Panc1 (cell line): ENCODE data around the gene TAC3. TPM values are rescaled to one million over a fixed set of nuclear protein-coding genes. Genes with fewer than 3 reads are reported as not detected.

Experiments used
- ATAC-seq: fragments of 200-7000 bp; cut with Tn5 transposase; 2 replicates; pipeline ENCODE4 v1.9.1; 2020; ENCODE audit warnings: mild to moderate bottlenecking, moderate library complexity
- BruUV-seq: library from RNA; stranded (reverse); fragments of 400-500 nt; replicated peaks from 2 replicates; lab custom pipeline; 2021; lab: Mats Ljungman, UMichigan
- CTCF ChIA-PET: fragments of 300-600 bp; sonication (Branson Sonifier 250); formaldehyde crosslinking; loops from one replicate; lab custom pipeline; 2022; ENCODE audit warnings: antibody characterized with exemption; lab: Charles Lee
- POLR2A ChIA-PET: fragments of 300-600 bp; sonication (Branson Sonifier 250); formaldehyde crosslinking; loops from one replicate; lab custom pipeline; 2022; ENCODE audit warnings: antibody characterized with exemption; lab: Charles Lee
- DNase-seq: peaks from one replicate; pipeline ENCODE4 v3.0.0-alpha.2; 2010; ENCODE audit warnings: low read depth, low spot score
- H3K27ac ChIP-seq: 2 replicates; pipeline ENCODE4 v1.5.1; 2011; ENCODE audit warnings: mild to moderate bottlenecking, low read length, inconsistent platforms
- H3K27me3 ChIP-seq: fragments of 200-500 bp; sonication (Bioruptor generic); 2 replicates; pipeline ENCODE4 v1.6.0; 2014; ENCODE audit warnings: low read length, inconsistent platforms; ENCODE audit not compliant: control insufficient read depth, insufficient read depth
- H3K36me3 ChIP-seq: fragments of 200-500 bp; sonication (Bioruptor generic); 2 replicates; pipeline ENCODE4 v1.5.1; 2014; ENCODE audit warnings: inconsistent platforms, mild to moderate bottlenecking, low read length, moderate library complexity; ENCODE audit not compliant: control insufficient read depth, insufficient read depth
- H3K4me1 ChIP-seq: 2 replicates; pipeline ENCODE4 v1.5.1; 2011; ENCODE audit warnings: inconsistent platforms, mild to moderate bottlenecking, low read length, moderate library complexity; ENCODE audit not compliant: control insufficient read depth, insufficient read depth
- H3K4me3 ChIP-seq, 2 experiments: 2 replicates each; pipeline ENCODE4 v1.5.1; 2011 to 2012; ENCODE audit warnings: low read depth in 2 of 2, low read length in 2 of 2, mild to moderate bottlenecking in 2 of 2, inconsistent platforms in 1 of 2, moderate library complexity in 1 of 2
- H3K9me3 ChIP-seq: fragments of 200-500 bp; sonication (Bioruptor generic); 2 replicates; pipeline ENCODE4 v1.5.1; 2014; ENCODE audit warnings: low read depth, mild to moderate bottlenecking, inconsistent platforms, low read length, moderate library complexity; ENCODE audit not compliant: control insufficient read depth, insufficient read depth
- CTCF ChIP-seq: fragments of 450-650 bp; IDR thresholded peaks from 2 replicates; pipeline ENCODE4 v1.5.1; 2017; ENCODE audit warnings: mild to moderate bottlenecking
- SIN3A ChIP-seq: IDR thresholded peaks from 2 replicates; pipeline ENCODE4 v1.6.1; 2012; ENCODE audit warnings: low read depth, mild to moderate bottlenecking, low read length, moderate library complexity, borderline replicate concordance; ENCODE audit not compliant: insufficient read depth
- TCF7L2 ChIP-seq: IDR thresholded peaks from 2 replicates; pipeline ENCODE4 v1.6.1; 2011; ENCODE audit warnings: mild to moderate bottlenecking, low read depth, low read length, inconsistent platforms
- in situ Hi-C: cut with HindIII; loops from 2 replicates; pipeline ENCODE4 v1.10.0; 2016; ENCODE audit warnings: low sequenced_read_pairs, low pct_unique_long_range_greater_than_20kb
- intact Hi-C: fragments of 100-400 bp; cut with micrococcal nuclease; formaldehyde crosslinking; loops from one replicate; pipeline ENCODE4 v1.10.0; 2022; ENCODE audit not compliant: unreplicated experiment
- total RNA-seq: library from RNA; stranded (reverse); gene quantifications from one replicate; pipeline ENCODE4 v1.2.1, GENCODE V29; 2021; ENCODE audit not compliant: unreplicated experiment
- TF ChIP-seq, protein P1 (sequence below), 2 experiments: IDR thresholded peaks; 2 replicates each; pipeline ENCODE4 v1.6.1; 2011 to 2012; ENCODE audit warnings: low read depth in 2 of 2, control low read depth in 1 of 2, low read length in 1 of 2, mild to moderate bottlenecking in 1 of 2, moderate library complexity in 1 of 2; ENCODE audit not compliant: insufficient read depth in 1 of 2

TAC3 gene
- total RNA-seq, 1 experiment from 2014 or later = not detected

DNA sequence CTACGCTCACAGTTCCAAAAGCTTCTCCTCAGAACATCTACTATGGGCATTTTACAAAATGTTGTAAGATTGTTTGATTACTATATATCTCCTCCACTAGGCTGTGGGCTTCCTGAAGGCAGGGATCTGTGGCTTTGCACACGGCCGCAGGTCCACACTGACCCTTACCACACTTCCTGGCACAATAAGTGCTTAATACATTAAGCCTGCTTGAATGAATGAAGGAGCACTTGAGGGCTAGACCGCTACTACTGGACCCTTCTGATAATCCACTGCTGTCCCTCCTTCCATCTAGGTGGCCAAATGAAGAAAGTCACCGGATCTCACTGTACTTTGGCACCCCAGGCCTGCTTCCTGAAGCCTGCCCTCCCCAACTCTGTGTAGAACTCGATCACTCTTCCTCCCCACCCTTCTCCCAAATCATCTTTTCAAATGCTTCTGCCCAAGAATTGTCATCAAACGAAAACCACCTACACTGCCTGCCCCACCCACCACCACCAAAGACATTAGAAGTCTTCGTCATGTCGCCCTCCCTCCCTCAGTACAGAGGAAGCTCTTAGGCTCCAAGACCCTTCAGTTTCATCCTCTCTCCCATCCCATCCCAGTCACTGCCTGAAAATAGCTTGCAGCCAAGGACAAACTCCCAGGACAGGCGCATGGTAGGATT lies 9.4 kb downstream of the TAC3 start:
- no peak for DNase-seq
- H3K9me3 ChIP-seq = no peaks in the 10 kb centered on the region
- intact Hi-C loops (loop anchor here (2.0 kb wide), 1 partner anchor 56 kb away; no protein-coding TSS in a partner anchor), in situ Hi-C loops (no loop called here)
- peaks cover 14% of the 10 kb centered on the region for H3K4me1 ChIP-seq
- H3K4me3 ChIP-seq = peak overlapping the region; percentile 22 to 44
- no TSS peak for BruUV-seq
- peaks cover 3% of the 10 kb centered on the region; the same call in 1 of the 2 replicates for H3K36me3 ChIP-seq
- H3K27me3 ChIP-seq = no peaks in the 10 kb centered on the region
- TF ChIP-seq CTCF = peak; percentile 41; the same call in 1 of the 2 replicates
- TF ChIP-seq, protein P1, sequence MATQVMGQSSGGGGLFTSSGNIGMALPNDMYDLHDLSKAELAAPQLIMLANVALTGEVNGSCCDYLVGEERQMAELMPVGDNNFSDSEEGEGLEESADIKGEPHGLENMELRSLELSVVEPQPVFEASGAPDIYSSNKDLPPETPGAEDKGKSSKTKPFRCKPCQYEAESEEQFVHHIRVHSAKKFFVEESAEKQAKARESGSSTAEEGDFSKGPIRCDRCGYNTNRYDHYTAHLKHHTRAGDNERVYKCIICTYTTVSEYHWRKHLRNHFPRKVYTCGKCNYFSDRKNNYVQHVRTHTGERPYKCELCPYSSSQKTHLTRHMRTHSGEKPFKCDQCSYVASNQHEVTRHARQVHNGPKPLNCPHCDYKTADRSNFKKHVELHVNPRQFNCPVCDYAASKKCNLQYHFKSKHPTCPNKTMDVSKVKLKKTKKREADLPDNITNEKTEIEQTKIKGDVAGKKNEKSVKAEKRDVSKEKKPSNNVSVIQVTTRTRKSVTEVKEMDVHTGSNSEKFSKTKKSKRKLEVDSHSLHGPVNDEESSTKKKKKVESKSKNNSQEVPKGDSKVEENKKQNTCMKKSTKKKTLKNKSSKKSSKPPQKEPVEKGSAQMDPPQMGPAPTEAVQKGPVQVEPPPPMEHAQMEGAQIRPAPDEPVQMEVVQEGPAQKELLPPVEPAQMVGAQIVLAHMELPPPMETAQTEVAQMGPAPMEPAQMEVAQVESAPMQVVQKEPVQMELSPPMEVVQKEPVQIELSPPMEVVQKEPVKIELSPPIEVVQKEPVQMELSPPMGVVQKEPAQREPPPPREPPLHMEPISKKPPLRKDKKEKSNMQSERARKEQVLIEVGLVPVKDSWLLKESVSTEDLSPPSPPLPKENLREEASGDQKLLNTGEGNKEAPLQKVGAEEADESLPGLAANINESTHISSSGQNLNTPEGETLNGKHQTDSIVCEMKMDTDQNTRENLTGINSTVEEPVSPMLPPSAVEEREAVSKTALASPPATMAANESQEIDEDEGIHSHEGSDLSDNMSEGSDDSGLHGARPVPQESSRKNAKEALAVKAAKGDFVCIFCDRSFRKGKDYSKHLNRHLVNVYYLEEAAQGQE (IDR thresholded peaks at IDR 0.05; ENCODE audit: insufficient read depth in 1 of 2, low read depth in 2 of 2, low read length in 1 of 2) = no peak
- POLR2A ChIA-PET = no interaction called here
- peak overlapping the region; percentile 57; the same call in 1 of the 2 replicates for H3K27ac ChIP-seq
- no peak for ATAC-seq
- CTCF ChIA-PET = interaction anchor here (0.8 kb wide), 1 partner anchor 56 kb away, joined by 4 read pairs; no protein-coding TSS in a partner anchor

DNA sequence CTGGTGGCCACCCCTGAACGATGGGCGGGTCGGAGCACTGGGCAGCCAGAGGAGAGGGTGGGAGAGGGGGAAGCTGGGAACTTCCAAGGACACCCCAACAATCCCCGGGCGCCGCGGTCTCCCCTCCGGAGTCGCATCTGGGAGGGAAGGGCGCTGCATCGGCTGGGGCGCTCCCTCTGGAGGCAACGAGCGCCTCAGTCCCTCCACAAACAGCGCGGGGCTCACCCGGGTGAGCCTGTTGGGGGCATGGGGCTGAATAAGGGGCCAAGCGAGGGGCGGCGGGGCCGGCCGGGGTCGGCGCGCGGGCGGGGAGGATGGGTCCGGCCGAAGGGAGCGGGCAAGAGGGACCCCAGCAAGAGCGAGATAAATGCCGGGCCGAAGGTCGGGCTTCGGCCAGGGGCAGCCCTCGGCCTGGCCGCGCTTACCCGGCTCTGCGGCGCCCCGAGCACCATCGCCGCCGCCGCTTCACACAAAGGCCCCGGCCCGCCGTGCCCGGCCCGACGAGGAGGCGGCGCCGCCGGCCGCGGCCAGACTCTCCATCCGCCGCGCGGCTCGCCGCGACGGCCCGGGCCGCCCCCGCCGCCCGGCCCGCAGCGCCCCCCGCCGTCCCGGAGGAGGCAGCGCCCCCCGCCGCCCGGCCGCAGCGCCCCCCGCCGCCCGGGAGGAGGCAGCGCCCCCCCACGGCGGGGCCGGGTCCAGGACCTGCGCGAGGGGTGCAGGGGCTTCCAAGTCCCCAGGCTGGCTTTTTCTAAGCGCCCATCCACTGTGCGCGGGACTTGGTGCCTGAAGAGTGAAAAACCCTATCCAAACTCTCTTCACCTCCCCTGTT lies 10.1 kb downstream of the TAC3 start, which contains the start of gene ZBTB39:
TSS of gene ZBTB39 (minus strand) at position 567 of the 829 bp plus-strand sequence. CDS start 1,629 bp downstream, outside the sequence.
- Histone ChIP-seq H3K4me1 (peaks cover 14% of the 10 kb centered on the region), H3K9me3 (no peaks in the 10 kb centered on the region), H3K27ac (peak within 1 kb of the TSS; percentile 57), H3K4me3 (peak within 1 kb of the TSS; percentile 73 to 74), H3K27me3 (no peaks in the 10 kb centered on the region), H3K36me3 (peaks cover 3% of the 10 kb centered on the region; the same call in 1 of the 2 replicates)
- no TSS peak for BruUV-seq
- intact Hi-C loops = loop anchor here (2.0 kb wide), 1 partner anchor 57 kb away; no protein-coding TSS in a partner anchor
- TF ChIP-seq TCF7L2 = no peak
- TF ChIP-seq CTCF = peak; percentile 98
- peak; percentile 53; the same call in 1 of the 2 replicates for TF ChIP-seq SIN3A
- ATAC-seq = peak; percentile 91
- in situ Hi-C loops = no loop called here
- DNase-seq = no peak
- CTCF ChIA-PET = interaction anchor here (0.7 kb wide), 1 partner anchor 90 kb away, joined by 9 read pairs; no protein-coding TSS in a partner anchor
- POLR2A ChIA-PET = no interaction called here
